HG02798 (cell line): ENCODE data around the gene GPR137B.

Experiments
- ATAC-seq: cut with Tn5 transposase; IDR thresholded peaks from one replicate; pipeline ENCODE4 v1.9.1; 2021; ENCODE audit warnings: mild to moderate bottlenecking; ENCODE audit not compliant: unreplicated experiment, poor library complexity

The GPR137B gene

DNA sequence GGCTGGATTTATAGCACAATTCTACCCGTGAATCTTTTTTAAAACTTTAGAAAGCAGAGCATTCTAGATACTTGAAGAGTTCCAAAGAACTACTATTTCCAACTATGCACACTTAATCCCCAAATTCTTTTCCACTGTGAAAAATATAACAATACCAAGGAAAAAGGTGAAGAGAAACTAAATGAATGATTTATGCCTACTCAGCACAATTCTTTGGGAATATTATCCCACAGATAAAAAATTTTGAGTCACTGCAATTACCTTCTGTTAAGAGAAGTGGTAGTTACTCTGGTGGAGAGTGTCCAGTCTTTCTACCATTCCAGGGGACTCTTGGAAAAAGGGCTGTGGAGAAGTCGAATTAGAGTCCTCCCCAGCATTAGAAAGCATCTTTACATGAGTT lies 100.2 kb downstream of the GPR137B start:
- ATAC-seq = no peak

GRCh38 chr1:236247286-236247685 lies 104.9 kb downstream of the GPR137B start:
- ATAC-seq = no peak

- ATAC-seq = no peak
These were observed 109.2 kb downstream of the GPR137B start for GRCh38 chr1:236251587-236251986.

GRCh38 chr1:236253119-236253518 lies 110.8 kb downstream of the GPR137B start:
- ATAC-seq = no peak

DNA sequence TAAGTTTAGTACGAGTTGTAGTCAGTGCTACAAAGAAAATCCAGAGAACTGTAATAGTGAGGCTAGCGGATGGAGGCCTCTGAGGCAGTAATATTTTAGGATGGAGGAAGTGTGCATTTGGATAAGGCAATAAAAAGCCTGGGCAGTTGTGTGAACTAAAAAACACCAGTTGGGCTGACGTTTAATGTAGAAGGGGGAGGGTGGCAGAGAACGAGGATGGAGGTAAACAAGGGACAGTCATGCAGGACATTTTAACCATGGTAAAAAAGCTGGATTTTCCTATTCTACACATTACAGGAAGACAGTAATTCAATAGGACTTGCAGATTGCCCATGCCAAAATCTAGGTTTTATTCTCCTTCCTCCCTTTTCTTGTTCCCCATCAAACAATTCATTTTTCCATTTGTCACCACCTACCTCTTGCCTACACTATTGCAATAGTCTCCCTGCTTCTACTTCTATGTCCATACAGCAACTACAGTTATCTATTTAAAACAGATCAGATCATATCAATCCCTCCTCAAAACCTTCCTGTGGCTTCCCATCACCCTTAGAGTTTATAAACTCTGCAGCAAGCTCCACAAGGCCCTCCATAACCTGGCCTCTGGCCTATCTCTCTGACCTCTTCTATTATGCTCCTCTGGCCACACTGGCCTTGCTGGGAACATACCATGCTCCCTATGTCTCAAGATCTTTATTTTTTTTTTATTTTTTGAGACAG lies 111.7 kb downstream of the GPR137B start:
- ATAC-seq = no peak

DNA sequence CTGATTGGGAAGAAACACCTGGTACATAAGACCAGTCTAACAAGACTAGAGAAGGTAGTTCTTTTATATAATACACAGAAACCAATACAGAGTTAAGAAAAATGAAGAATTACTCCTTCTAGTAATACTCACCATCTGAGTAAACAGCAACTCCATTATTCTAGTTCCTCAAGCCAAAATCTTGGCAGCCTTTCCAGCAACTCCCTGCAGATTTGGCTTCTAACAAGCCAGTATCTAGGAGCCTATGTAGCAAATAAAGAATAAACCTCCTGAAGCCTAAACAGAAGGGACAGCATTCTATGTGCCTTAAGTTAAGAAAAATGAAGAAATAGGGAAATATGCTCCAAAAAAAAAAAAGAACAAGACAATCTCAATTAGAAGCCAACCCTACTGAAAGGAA lies 114.9 kb downstream of the GPR137B start:
- no peak for ATAC-seq

GRCh38 chr1:236258114-236258622 lies 115.8 kb downstream of the GPR137B start:
- ATAC-seq = no peak
